Measurements from ENCODE around the gene FAM184B. TPM values are rescaled to one million over a fixed set of nuclear protein-coding genes. Genes with fewer than 3 reads are reported as not detected.

Gene FAM184B
- total RNA-seq, 1 donor: not detected

DNA sequence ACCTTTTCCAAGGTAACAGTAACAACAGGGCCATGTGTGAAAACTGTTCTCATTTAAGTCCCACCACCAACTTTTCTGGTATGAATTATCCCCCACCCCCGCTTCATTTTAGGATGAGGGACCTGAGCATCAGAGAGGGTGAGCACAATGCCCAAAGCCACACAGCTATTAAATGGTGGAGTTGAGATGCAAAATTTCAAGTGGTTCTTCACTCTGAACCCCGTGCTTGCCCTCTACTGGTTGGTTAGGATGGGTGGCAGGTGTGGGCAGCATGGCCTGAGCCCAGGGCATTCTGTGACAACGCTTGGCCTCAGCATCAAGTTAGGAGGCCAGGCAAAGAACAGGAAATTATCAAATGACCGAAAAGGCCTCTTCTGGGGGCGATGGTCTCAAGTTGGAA lies 133.5 kb downstream of the FAM184B start:
- TF ChIP-seq, protein P1, sequence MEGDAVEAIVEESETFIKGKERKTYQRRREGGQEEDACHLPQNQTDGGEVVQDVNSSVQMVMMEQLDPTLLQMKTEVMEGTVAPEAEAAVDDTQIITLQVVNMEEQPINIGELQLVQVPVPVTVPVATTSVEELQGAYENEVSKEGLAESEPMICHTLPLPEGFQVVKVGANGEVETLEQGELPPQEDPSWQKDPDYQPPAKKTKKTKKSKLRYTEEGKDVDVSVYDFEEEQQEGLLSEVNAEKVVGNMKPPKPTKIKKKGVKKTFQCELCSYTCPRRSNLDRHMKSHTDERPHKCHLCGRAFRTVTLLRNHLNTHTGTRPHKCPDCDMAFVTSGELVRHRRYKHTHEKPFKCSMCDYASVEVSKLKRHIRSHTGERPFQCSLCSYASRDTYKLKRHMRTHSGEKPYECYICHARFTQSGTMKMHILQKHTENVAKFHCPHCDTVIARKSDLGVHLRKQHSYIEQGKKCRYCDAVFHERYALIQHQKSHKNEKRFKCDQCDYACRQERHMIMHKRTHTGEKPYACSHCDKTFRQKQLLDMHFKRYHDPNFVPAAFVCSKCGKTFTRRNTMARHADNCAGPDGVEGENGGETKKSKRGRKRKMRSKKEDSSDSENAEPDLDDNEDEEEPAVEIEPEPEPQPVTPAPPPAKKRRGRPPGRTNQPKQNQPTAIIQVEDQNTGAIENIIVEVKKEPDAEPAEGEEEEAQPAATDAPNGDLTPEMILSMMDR (IDR thresholded peaks at IDR 0.05; ENCODE audit: insufficient read depth, low read length): no peak
- DNase-seq (ENCODE audit: low read depth): no peak
- H3K4me3 ChIP-seq (ENCODE audit: low read depth, low read length): no peak overlapping the region

DNA sequence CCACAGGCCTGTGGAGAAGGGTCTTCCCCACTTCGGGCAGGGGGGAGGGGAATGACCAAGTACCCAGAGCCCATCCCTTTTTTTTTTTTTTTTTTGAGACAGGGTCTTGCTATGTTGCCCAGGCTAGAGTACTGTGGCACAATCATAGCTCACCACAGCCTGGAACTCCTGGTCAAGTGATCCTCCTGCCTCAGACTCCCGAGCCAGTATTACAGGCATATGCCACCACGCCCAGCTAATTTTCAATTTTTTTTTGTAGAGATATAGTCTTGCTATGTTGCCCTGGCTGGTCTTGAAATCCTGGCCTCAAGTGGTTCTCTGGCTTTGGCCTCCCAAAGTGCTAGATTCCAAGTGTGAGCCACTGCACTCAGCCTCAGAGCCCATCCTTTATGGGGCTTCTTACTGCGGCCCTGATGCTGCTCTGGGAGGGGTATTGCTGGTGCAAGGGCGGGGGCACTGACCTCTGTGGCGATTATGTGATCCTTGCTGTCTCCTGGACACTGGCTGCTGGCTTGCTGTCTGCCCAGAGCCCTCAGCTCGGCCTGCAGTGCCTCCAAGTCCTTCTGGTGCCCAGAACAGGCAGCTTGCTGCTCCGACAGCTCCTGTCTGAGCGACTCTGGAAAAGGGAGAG lies 134.1 kb downstream of the FAM184B start:
- no peak overlapping the region for H3K4me3 ChIP-seq (ENCODE audit: low read depth, low read length)
- TF ChIP-seq, protein P1 (IDR thresholded peaks at IDR 0.05; ENCODE audit: insufficient read depth, low read length): no peak
- no peak for DNase-seq (ENCODE audit: low read depth)

DNA sequence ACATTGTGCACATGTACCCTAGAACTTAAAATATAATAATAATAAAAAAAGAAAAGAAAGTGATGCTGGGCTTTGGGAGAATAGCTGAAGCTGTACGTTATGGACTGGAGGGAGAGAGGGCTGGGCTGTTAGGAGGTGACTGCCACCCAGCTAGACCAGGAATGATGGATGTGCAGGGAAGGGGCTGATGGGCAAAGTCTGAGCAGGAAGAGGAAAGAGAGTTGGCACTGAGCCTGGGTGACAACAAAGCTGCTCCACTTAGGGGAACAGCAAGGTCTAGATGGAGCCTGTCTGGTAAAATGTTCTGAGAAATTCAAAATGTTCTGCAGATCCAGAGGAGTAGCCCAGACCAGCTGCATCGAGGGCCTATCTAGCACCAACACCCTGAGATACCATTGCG lies 134.7 kb downstream of the FAM184B start:
- TF ChIP-seq, protein P1 (IDR thresholded peaks at IDR 0.05; ENCODE audit: insufficient read depth, low read length): no peak
- no peak for DNase-seq (ENCODE audit: low read depth)
- H3K4me3 ChIP-seq (ENCODE audit: low read depth, low read length): no peak overlapping the region

DNA sequence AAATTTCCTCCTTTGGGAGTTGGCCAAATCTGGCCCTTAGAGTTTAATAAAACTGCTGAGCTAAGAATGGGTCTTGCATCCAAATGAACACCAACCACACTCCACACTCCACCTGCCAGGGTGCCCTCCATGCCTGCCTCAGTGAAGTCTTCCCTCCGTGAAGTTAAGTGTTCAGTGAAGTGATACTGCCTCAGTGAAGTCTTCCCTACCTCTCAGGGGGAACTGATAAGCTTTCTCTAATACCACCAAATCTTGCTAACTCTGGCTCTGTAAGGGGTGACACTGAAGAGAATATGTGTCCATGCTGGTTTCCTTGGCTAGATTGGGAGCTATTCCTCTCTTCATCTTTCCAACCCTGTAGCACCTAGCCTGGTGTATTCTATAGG lies 139.0 kb downstream of the FAM184B start:
- TF ChIP-seq, protein P1 (IDR thresholded peaks at IDR 0.05; ENCODE audit: insufficient read depth, low read length): no peak
- DNase-seq (ENCODE audit: low read depth): no peak
- no peak overlapping the region for H3K4me3 ChIP-seq (ENCODE audit: low read depth, low read length)

DNA sequence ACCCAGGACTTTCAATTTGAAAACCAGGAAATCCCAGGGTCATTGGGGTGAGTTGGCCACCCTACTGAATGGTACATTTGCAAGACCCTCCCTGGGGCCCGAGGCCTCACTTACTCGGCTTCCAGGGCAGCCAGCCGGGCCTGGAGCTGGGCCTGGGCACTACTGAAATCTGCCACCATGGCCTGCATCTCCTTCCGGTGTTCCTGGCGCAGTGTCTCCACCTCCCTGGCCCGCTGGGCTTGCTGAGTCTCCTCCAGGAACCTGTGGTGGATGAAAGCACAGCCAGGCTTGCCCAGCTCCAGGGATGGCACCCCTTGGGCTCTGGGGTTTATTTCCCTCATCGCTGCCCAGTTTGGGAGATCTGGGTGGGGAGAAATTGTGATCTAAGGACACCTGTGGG lies 142.3 kb downstream of the FAM184B start:
- TF ChIP-seq, protein P1 (IDR thresholded peaks at IDR 0.05; ENCODE audit: insufficient read depth, low read length): no peak
- no peak for DNase-seq (ENCODE audit: low read depth)
- H3K4me3 ChIP-seq (ENCODE audit: low read depth, low read length): no peak overlapping the region

DNA sequence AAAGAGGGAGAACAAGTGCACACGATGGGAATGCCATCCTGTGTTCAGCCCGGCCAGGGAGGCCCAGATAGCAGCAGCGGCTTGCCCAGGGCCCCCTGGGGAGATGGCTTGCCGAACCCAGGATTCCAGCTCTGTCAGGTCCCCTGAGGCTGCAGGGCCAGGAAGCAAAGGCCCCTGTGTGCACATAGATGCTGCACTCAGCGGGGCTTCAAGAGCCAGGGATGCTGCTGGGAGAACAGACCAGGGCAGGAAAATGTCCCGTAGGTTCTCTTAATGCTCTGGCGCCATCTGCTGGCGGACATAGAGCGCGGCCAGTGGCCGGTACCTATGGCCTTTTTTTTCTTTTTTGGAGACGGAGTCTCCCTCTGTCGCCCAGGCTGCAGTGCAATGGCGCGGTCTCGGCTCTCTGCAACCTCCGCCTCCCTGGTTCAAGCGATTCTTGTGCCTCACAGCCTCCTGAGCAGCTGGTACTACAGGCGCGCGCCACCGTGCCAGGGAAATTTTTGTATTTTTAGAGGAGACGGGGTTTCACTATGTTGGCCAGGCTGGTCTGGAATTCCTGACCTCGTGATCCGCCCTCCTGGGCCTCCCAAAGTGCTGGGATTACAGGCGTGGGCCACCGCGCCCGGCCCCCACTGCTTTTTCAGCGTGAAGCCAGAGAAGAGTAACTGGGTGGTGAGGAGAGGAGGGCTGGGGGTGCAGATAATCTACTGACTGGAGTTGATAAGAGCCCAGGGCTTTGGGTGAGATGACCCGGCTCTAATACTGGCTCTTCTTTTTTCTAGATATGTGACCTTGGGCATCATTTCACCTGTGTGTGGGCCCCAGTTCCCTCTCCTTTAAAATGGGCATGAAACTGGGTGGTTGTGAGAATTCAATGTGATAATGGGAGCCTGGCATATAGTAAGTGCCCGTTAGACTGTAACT lies 144.5 kb downstream of the FAM184B start:
- peak; percentile 69 for DNase-seq (ENCODE audit: low read depth)
- TF ChIP-seq, protein P1 (IDR thresholded peaks at IDR 0.05; ENCODE audit: insufficient read depth, low read length): peak; percentile 87

More for the DNA sequence above, 144.5 kb downstream of the FAM184B start:
- H3K4me3 ChIP-seq (ENCODE audit: low read depth, low read length): no peak overlapping the region
